ENCODE data around the gene ATXN1. TPM values are rescaled to one million over a fixed set of nuclear protein-coding genes. Genes with fewer than 3 reads are reported as not detected.

Gene ATXN1
- polyA plus RNA-seq, 3 donors: 17.7 to 21.1 (median 20.5) TPM

GRCh38 chr6:16764188-16764950 is 3.1 kb upstream of the ATXN1 start:
- no peak for DNase-seq

GRCh38 chr6:16762550-16763477 is 1.6 kb upstream of the ATXN1 start:
- DNase-seq: peak; percentile 58

- peak; percentile 57 for DNase-seq
Measured at GRCh38 chr6:16762268-16762549, 949 bp upstream of the ATXN1 start.

- DNase-seq: peak; percentile 88
Measured at GRCh38 chr6:16761471-16762267, 409 bp upstream of the ATXN1 start.

- DNase-seq: peak; percentile 87
Measured at GRCh38 chr6:16759646-16760515, 1.4 kb downstream of the ATXN1 start.

- DNase-seq: no peak
Measured at GRCh38 chr6:16759181-16759645, 2.0 kb downstream of the ATXN1 start.

- no peak for DNase-seq
Measured at GRCh38 chr6:16758163-16758975, 2.9 kb downstream of the ATXN1 start.

- no peak for DNase-seq
Measured at GRCh38 chr6:16757332-16757731, 3.9 kb downstream of the ATXN1 start.

GRCh38 chr6:16756660-16757255 is 4.5 kb downstream of the ATXN1 start:
- DNase-seq: no peak

- DNase-seq: no peak
Measured at GRCh38 chr6:16755544-16755943, 5.7 kb downstream of the ATXN1 start.

GRCh38 chr6:16754876-16755275 is 6.4 kb downstream of the ATXN1 start:
- DNase-seq: no peak

- no peak for DNase-seq
Measured at GRCh38 chr6:16754274-16754673, 7.0 kb downstream of the ATXN1 start.

GRCh38 chr6:16753341-16753740 is 7.9 kb downstream of the ATXN1 start:
- DNase-seq: no peak

- DNase-seq: no peak
Measured at GRCh38 chr6:16752206-16752866, 8.9 kb downstream of the ATXN1 start.

GRCh38 chr6:16751251-16751946 is 9.9 kb downstream of the ATXN1 start:
- no peak for DNase-seq

GRCh38 chr6:16750566-16750965 is 10.7 kb downstream of the ATXN1 start:
- DNase-seq: no peak

GRCh38 chr6:16749516-16750485 is 11.5 kb downstream of the ATXN1 start:
- DNase-seq: no peak

GRCh38 chr6:16748025-16748319 is 13.3 kb downstream of the ATXN1 start:
- no peak for DNase-seq
